ENCODE data around the gene SEMA4D. TPM values are rescaled to one million over a fixed set of nuclear protein-coding genes. Genes with fewer than 3 reads are reported as not detected.

SEMA4D gene
- total and polyA plus RNA-seq, 9 of the 15 experiments (the other 6 are each of a cell fraction or from before 2014, with no cell fraction given): 0.38 to 5.1 (median 1.8) TPM

- in situ Hi-C loops (cut with MboI): no loop called here
- Histone ChIP-seq H3K79me2 (ENCODE audit: control insufficient read depth, insufficient read depth, low read length) (no peaks in the 10 kb centered on the region), H3K9ac (ENCODE audit: insufficient read depth in 1 of 2, low read depth in 2 of 2, low read length in 2 of 2) (no peak overlapping the region), H3K4me2 (ENCODE audit: insufficient read depth, low read length) (no peak overlapping the region), H3K27ac (ENCODE audit: extremely low read depth, low read depth, low read length) (no peak overlapping the region), H3K4me3 (no peak overlapping the region), H3K9me1 (ENCODE audit: control insufficient read depth, insufficient read depth, low read length) (no peaks in the 10 kb centered on the region), H3K27me3 (ENCODE audit: control insufficient read depth in 2 of 2, insufficient read depth in 2 of 2, low read length in 2 of 2) (peaks cover 0 to 5% of the 10 kb centered on the region in 2 experiments; a peak in 1 of 5 replicates), H4K20me1 (replicated peaks; ENCODE audit: control insufficient read depth, insufficient read depth, low read length) (no peaks in the 10 kb centered on the region), H3K9me3 (replicated peaks; ENCODE audit: control insufficient read depth, insufficient read depth, low read depth, low read length) (no peaks in the 10 kb centered on the region), H2AFZ (ENCODE audit: low read depth, low read length) (no peak overlapping the region), H3K4me1 (replicated peaks in 1 of 2; ENCODE audit: control insufficient read depth in 2 of 2, insufficient read depth in 2 of 2, low read length in 2 of 2) (no peaks in the 10 kb centered on the region), H3K36me3 (ENCODE audit: control insufficient read depth, insufficient read depth, low read length) (no peaks in the 10 kb centered on the region)
- ChIA-PET CTCF (ENCODE audit: low intra/inter-chr PET ratio) (no interaction called here), POLR2A (no interaction called here)
- FAIRE-seq: no peak
- ATAC-seq: no peak
- intact Hi-C loops (cut with micrococcal nuclease): loop anchor here (5.0 kb wide), 1 partner anchor 121 kb away; no protein-coding TSS in a partner anchor
- BruUV-seq (replicated peaks): no TSS peak
- no peak for DNase-seq (ENCODE audit: extremely low read depth in 1 of 4, low spot score in 3 of 4)
- TF ChIP-seq ZNF586 (CRISPR knock-in tag; conservative IDR thresholded peaks at IDR 0.05) (no peak), MEF2A (IDR thresholded peaks at IDR 0.05; ENCODE audit: control insufficient read depth, low read depth, low read length) (no peak), ZNF695 (CRISPR knock-in tag; IDR thresholded peaks at IDR 0.05) (no peak), ZC3H4 (CRISPR knock-in tag; IDR thresholded peaks at IDR 0.05; ENCODE audit: borderline replicate concordance) (no peak), ATF1 (CRISPR knock-in tag; IDR thresholded peaks at IDR 0.05) (no peak), ATF1 (tag; IDR thresholded peaks at IDR 0.05) (no peak), RHOXF2B (CRISPR knock-in tag; conservative IDR thresholded peaks at IDR 0.05) (no peak), MYBL2 (IDR thresholded peaks at IDR 0.05; ENCODE audit: low read depth) (no peak), MYBL2 (CRISPR knock-in tag; IDR thresholded peaks at IDR 0.05; ENCODE audit: borderline replicate concordance) (no peak), FOS (IDR thresholded peaks at IDR 0.05; ENCODE audit: extremely low read depth, insufficient read length) (no peak), FOXP1 (CRISPR knock-in tag; IDR thresholded peaks at IDR 0.05) (no peak), SNIP1 (IDR thresholded peaks at IDR 0.05; ENCODE audit: low read depth) (no peak), HSF4 (CRISPR knock-in tag; IDR thresholded peaks at IDR 0.05; ENCODE audit: borderline replicate concordance) (no peak)
- TF ChIP-seq, protein P1, sequence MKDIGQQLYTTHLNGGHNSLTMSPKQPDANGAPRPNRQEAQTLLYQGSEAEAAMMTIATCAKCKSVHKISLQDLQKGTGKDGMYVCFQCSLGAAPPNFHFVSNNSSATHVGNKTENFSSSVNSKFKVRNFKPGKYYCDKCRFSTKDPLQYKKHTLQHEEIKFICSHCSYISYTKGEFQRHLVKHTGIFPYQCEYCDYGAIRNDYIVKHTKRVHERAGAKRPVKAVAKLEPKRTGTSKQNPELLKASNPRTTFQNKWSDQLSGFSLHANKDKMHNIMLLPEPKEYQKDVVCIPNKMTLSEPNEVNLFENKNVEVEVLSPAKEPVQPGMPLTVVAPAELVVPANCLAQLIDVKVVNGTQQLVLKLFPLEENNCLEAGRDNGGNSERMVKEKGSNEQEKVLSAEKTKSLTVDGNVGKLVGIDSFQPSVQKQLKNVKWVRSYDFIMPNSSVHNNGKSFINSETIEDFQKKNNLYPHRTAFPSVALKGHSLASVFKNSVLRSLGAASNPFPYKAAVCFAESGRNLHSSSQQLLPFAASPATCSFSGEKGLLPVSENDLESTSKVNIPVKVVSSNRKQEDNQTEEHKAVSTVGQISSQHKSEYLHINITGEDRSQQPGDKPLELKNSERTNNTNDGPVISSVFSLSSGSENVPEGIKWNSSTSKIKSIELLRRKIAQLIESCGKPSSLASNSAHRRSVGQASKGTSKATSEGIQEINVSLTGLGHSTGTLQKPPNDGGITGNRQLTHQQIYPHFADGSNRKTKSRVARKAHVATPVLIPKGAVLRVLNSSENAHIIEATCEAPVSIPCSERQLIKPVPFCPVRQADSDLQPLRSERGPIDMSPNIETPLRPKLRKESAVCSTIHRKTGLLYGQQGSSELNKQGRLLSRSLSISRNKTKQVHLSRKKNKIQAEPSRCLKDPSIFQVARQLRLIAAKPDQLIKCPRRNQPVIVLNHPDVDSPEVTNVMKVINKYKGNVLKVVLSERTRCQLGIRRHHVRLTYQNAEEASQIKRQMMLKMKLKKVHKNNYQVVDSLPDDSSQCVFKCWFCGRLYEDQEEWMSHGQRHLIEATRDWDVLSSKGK (CRISPR knock-in tag; IDR thresholded peaks at IDR 0.05): no peak
- WGBS (ENCODE audit: insufficient coverage, low coverage, missing lambda C conversion rate): 7% methylated on average over 12 of the region's 14 CpGs
Measured at GRCh38 chr9:89426384-89426961, 71.4 kb downstream of the SEMA4D start.

Measured in K562 (cell line).